ENCODE results near the gene SPRY2. TPM values are rescaled to one million over a fixed set of nuclear protein-coding genes. Genes with fewer than 3 reads are reported as not detected.
"Not testable (repeated sequence)": the region's sequence is repeated elsewhere in the genome, so short reads cannot be mapped to it uniquely, and the experiment has no call there.

SPRY2 gene
- polyA plus RNA-seq, 1 donor = 62.4 TPM

DNA sequence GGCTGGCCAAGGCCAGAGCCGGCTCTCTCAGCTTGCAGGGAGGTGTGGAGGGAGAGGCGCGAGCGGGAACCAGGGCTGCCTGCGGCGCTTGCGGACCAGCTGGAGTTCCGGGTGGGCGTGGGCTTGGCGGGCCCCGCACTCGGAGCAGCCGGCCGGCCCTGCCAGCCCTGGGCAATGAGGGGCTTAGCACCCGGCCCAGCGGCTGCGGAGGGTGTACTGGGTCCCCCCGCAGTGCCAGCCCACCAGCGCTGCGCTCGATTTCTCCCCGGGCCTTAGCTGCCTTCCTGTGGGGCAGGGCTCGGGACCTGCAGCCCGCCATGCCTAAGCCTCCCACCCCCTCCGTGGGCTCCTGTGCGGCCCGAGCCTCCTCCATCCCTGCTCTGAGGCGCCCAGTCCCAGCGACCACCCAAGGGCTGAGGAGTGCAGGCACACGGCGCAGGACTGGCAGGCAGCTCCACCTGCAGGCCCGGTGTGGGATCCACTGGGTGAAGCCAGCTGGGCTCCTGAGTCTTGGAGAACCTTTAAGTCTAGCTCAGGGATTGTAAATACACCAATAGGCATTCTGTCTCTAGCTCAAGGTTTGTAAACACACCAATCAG is 14.7 kb upstream of the SPRY2 start:
- DNase-seq = not testable (repeated sequence)

DNA sequence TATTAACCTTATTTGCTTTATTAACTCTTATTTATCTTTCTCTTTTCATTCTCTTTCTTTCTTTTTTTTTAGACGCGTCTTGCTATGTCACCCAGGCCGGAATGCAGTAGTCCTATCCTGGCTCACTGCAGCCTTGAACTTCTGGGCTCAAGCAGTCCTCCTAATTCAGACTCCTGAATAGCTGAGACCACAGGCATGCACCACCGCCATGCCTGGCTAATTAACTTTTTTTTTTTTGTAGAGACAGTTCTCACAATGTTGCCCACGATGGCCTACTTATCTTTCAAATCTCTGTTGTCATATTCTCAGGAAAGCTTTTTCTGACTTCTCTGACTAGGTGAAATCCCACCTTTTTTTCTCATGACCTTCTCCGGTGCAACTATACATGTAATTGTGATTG is 7.8 kb upstream of the SPRY2 start:
- DNase-seq = no peak

- DNase-seq = no peak
Observed at GRCh38 chr13:80348314-80348713, 7.4 kb upstream of the SPRY2 start.

- DNase-seq = no peak
Observed at GRCh38 chr13:80345771-80346510, 5.0 kb upstream of the SPRY2 start.

GRCh38 chr13:80344032-80344431 is 3.1 kb upstream of the SPRY2 start:
- not testable (repeated sequence) for DNase-seq

DNA sequence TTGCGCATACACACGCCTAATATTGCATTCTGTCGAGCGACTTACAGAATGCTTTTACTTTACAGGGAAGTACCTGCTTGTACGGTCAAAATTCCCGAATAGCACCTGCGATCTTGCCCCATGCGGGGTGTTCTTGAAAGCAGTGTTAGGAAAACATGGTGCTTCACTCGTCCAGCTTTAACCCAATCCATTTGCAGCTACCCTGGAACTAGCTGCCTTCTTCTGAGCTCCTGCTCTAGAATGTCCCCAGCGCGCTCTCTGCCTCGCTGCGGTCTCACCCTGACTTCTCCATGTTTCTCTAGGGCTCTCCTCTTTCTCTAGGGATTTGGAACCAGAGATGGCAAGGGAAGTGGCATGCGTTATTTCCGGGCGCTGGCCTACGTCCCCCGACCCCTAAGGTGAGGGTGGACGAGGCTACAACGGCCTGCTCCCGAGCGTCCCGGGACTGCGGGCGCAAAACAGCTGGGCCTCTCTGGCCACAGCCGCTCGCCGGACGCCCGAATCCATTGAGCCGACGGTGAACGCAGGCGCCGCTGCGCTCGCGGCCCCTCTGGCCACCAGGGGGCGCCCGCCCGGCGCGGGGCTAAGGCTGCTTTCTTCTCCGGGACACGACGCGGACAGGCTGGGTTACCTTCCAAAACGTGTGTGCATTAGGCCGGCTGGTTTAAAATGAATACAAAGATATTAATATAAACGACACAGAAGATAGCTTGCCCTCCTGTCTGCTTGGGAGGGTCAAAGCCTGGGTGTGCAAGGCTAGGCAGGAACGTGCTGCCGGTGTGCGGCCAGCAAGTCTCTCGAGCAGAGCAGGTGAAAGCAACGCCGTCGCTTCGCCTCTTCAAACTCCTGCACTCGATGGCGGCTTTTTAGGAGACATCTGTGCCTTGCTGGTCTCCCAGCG is 1.8 kb upstream of the SPRY2 start:
- DNase-seq = peak; percentile 88

DNA sequence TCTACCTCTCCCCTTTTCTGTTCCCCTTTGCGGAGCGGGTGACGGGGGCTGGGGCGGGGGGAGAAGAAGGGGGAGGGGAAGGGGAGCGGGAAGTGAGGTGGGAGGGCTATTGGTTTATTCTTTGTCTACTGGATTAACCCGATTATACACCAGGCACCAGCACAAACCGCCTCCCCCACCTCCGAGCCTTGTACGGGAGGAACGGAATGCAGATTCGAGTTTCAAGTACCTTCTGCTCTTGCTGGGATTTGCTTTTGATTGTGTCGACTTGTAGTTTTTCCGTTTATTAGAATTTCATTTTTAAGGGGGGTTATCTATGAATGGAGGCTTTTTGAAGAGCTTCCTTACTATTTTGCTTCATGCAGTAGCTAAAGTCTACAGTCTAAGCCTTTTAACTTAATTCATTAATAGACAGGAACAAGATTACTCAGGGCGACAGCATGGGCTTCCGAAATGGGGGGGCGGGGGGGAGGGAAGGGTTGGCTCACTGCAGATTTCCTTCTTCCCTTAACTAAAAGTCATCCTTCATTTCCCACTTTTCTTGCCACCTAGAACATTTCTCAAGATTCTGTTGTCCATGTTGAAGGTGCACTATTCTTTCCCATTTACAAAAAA is 937 bp upstream of the SPRY2 start:
- DNase-seq = peak; percentile 77

GRCh38 chr13:80340651-80341100 is 250 bp downstream of the SPRY2 start:
- peak; percentile 41 for DNase-seq

- peak; percentile 53 for DNase-seq
Observed at GRCh38 chr13:80339912-80340650, 845 bp downstream of the SPRY2 start.

DNA sequence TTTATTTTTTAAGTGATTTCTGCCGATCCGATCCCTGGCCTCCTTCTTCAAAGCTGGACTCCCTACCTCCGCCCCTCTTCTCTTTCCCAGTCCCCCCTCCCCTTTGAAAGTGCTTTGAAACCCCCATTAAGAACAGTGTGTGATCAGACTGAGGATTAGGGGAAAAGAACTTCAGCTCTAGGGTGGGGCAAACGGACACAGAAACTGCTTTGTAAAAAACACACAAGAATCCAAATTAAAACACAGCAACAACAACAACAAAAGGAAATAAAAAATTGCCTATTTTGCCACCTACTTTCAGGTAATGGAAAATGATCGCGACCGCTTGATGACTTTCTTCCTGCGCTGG is 1.4 kb downstream of the SPRY2 start:
- DNase-seq = peak; percentile 65

GRCh38 chr13:80338781-80339562 is 2.0 kb downstream of the SPRY2 start:
- peak; percentile 79 for DNase-seq

GRCh38 chr13:80337288-80338081 is 3.4 kb downstream of the SPRY2 start:
- peak; percentile 20 for DNase-seq

DNA sequence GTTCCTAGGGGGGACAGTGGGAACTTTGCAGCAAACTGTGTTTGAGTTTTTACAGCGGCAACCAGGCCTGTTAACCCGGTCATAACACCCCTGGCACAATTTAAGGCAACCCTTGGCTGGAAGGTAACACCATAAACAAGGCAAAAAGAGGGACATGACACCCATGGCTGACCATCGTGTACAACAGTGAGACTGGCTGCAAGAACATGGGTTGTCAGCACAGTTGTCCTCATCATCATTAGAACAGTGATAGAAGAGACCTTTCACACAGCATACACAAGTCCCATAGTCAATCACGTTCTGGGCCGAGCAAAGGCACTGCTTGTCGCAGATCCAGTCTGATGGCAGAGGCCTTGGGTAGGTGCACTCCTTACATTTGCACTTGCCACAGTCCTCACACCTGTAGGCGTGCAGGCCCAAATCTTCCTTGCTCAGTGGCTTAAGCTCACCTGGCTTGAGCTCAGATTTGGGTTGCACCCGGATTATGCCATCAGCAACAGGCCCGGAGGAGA is 4.1 kb downstream of the SPRY2 start:
- DNase-seq = peak; percentile 11

- no peak for DNase-seq
Observed at GRCh38 chr13:80336370-80336769, 4.6 kb downstream of the SPRY2 start.

GRCh38 chr13:80334597-80335260 is 6.2 kb downstream of the SPRY2 start:
- DNase-seq = no peak

GRCh38 chr13:80331984-80332383 is 8.9 kb downstream of the SPRY2 start:
- no peak for DNase-seq

DNA sequence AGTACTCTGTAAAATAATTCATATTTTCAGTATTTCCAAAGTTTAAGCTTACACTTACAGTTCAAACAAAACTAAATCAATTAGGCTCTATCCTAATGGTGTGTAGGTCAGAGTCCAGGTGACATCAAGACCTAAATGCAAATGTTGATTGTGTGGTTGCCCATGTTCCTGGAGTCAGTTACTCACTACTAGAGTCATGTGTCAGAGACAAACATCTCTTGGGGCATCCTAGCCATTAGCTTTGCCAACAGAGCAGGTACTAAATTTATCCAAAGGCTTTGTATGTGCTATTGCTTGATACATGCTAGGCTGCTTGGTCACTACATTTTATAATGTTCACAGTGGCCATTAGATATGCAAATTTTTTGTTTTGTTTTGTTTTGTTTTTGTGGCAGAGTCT is 11.7 kb downstream of the SPRY2 start:
- no peak for DNase-seq

- DNase-seq = no peak
Observed at GRCh38 chr13:80319004-80319403, 21.9 kb downstream of the SPRY2 start.

Measured in left kidney (tissue), 2 donors.